Stimulated activated effector memory CD8-positive, alpha-beta T cell treated with anti-CD3 and anti-CD28 coated beads, Interleukin-12 subunit alpha, Interleukin-12 subunit beta, amount 100 ng/mL, for 72 hours (primary cell): Measurements from ENCODE around the gene ABI3.

Source experiments
- ATAC-seq: fragments of 150-1000 bp; cut with Tn5 transposase; 2 replicates; pipeline ENCODE4 v1.10.0; 2021
- DNase-seq, 2 donors: peaks; one replicate each; pipeline ENCODE4 v3.0.0; 2021 to 2022; ENCODE audit warnings: low spot score in 2 of 2
- H3K27ac Mint-ChIP-seq: one replicate; pipeline ENCODE4 v1.8.0; 2022; ENCODE audit warnings: mild to moderate bottlenecking, mixed read lengths
- H3K36me3 Mint-ChIP-seq: one replicate; pipeline ENCODE4 v1.8.0; 2022; ENCODE audit warnings: mild to moderate bottlenecking, mixed read lengths
- H3K4me1 Mint-ChIP-seq: one replicate; pipeline ENCODE4 v1.8.0; 2022; ENCODE audit warnings: mixed read lengths
- H3K4me3 Mint-ChIP-seq: one replicate; pipeline ENCODE4 v1.8.0; 2022; ENCODE audit warnings: mild to moderate bottlenecking, mixed read lengths
- H3K9me3 Mint-ChIP-seq: one replicate; pipeline ENCODE4 v1.8.0; 2022; ENCODE audit warnings: mixed read lengths

The ABI3 gene

DNA sequence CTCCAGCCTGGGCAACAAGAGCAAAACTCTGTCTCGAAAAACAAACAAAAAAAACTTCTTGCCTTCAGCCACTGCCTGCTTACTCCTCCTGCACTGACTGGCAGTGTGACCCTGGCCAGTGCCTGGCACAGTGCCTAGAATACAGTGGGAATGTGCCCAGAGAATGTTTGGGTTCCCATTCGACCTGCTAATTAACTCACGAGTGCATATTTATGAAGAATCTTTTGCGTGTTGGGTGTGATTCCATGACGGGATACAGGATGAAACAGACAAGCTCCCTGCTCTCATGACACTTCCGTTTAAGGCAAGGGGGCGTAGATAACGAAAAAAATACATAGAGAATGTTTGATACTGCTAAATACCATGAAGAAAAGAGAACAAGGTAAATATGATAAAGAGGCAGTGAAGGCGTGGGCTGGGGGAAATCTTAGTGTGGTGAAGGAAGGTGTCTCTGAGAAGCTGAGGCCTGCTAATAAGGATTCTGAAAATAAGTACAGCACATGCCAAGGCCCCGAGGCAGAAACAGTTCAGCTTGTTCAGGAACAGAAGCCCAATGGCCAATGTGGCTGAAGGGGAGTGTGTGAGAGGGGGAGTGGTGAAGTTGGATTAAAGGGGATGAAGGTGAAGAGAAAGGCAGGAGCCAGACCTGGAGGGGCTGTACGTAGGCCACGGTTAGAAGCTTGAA, 4.3 kb downstream of the ABI3 start:
- H3K27ac Mint-ChIP-seq: peak overlapping the region; percentile 83
- ATAC-seq (no peak), DNase-seq (peak in 1 of 2 donors; percentile 55)
- no peaks in the 10 kb centered on the region for H3K9me3 Mint-ChIP-seq
- peaks cover 96% of the 10 kb centered on the region for H3K4me1 Mint-ChIP-seq
- peaks cover 77% of the 10 kb centered on the region for H3K36me3 Mint-ChIP-seq
- peak overlapping the region; percentile 71 for H3K4me3 Mint-ChIP-seq

DNA sequence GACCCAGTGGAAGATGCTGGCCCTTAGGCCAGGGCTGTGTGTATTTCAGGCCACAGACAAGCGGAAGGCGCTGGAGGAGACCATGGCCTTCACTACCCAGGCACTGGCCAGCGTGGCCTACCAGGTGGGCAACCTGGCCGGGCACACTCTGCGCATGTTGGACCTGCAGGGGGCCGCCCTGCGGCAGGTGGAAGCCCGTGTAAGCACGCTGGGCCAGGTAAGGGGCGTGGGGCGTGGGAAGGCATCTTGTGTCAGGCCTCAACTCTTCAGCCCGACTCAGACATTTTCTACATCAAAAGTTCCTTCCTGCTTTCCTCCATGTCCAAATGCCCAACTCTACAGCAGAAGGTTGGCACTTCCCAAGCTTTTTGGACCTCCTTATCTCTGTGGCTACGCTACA, 6.0 kb downstream of the ABI3 start:
- DNase-seq (no peak), ATAC-seq (no peak)
- Mint-ChIP-seq H3K9me3 (no peaks in the 10 kb centered on the region), H3K27ac (peak overlapping the region; percentile 90), H3K4me1 (peaks cover 87% of the 10 kb centered on the region), H3K36me3 (peaks cover 85% of the 10 kb centered on the region), H3K4me3 (peak overlapping the region; percentile 71)

DNA sequence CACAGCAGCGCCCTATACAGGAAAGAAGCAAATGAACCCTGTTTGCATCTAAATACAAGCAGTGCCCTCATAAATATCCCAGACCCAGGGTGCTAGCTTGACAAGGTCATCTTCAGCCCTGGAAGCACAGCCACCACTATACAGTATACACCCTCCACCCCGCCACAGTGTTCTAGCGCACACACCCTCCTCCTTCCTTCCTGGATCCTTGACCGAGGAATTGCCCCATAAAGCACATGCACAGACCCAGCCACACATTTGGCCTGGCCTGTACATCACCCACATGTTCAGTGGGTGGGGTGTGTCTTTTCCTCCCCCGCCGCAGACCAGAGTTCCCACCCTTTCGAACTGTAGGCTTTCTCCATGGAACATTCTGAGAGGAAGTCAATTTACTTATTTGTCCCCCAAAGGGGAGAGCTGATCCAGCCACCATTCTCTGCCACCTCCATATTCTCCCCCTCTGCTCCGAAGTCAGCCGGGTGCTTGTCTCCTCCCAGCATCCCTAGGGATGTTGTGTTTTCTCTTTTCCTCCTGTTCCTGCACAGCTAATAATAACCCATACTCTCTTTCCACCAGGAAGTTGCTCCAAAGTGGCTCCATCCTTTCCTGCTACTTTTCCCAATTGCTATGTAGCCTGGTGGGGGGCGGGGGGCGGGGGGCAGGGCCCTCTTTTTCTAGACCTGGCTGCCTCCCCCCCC, 6.6 kb downstream of the ABI3 start:
- H3K4me1 Mint-ChIP-seq: peaks cover 85% of the 10 kb centered on the region
- no peak for DNase-seq
- H3K9me3 Mint-ChIP-seq: no peaks in the 10 kb centered on the region
- peak overlapping the region; percentile 71 for H3K4me3 Mint-ChIP-seq
- ATAC-seq: no peak
- H3K36me3 Mint-ChIP-seq: peaks cover 90% of the 10 kb centered on the region
- H3K27ac Mint-ChIP-seq: peak overlapping the region; percentile 90

- H3K27ac Mint-ChIP-seq: peak overlapping the region; percentile 90
- peak; percentile 81 for ATAC-seq
- DNase-seq: peak in 1 of 2 donors; percentile 79
- H3K4me3 Mint-ChIP-seq: peak overlapping the region; percentile 71
- H3K9me3 Mint-ChIP-seq: no peaks in the 10 kb centered on the region
- peaks cover 93% of the 10 kb centered on the region for H3K36me3 Mint-ChIP-seq
- H3K4me1 Mint-ChIP-seq: peaks cover 85% of the 10 kb centered on the region
These were observed 7.3 kb downstream of the ABI3 start for GRCh38 chr17:49217651-49218413.

- Mint-ChIP-seq H3K4me3 (peak overlapping the region; percentile 71), H3K27ac (peak overlapping the region; percentile 90), H3K9me3 (no peaks in the 10 kb centered on the region), H3K4me1 (peaks cover 81% of the 10 kb centered on the region), H3K36me3 (peaks cover 96% of the 10 kb centered on the region)
- DNase-seq (peak in 1 of 2 donors; percentile 84), ATAC-seq (peak; percentile 70)
These were observed 8.7 kb downstream of the ABI3 start for GRCh38 chr17:49218941-49219913.

GRCh38 chr17:49219987-49220386, 9.5 kb downstream of the ABI3 start:
- H3K36me3 Mint-ChIP-seq: peaks cover 96% of the 10 kb centered on the region
- H3K4me1 Mint-ChIP-seq: peaks cover 81% of the 10 kb centered on the region
- peak overlapping the region; percentile 71 for H3K4me3 Mint-ChIP-seq
- no peak for DNase-seq
- ATAC-seq: no peak
- H3K9me3 Mint-ChIP-seq: no peaks in the 10 kb centered on the region
- H3K27ac Mint-ChIP-seq: peak overlapping the region; percentile 90

DNA sequence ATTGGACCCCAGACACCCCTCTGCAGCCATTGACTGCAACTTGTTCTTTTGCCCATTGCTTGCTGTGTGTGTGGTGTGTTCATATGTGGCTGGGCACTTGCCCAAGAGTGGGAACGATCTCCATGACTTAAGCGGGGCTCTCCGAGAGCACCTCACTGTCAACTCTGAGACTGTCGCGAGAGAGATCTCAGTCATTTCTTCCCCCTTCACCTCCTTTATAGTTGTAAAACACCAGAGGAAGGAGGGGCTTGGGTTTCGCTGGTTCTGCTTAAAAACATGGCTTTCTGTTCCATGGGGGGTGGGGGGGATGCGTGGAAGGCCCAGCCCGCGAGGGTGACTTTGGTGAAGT, 12.6 kb downstream of the ABI3 start:
- Mint-ChIP-seq H3K27ac (peak overlapping the region; percentile 58), H3K9me3 (no peaks in the 10 kb centered on the region), H3K4me3 (peak overlapping the region; percentile 72), H3K36me3 (peaks cover 86% of the 10 kb centered on the region), H3K4me1 (peaks cover 76% of the 10 kb centered on the region)
- DNase-seq (peak in 1 of 2 donors; percentile 59), ATAC-seq (no peak)

- DNase-seq: peak; percentile 72 to 89
- ATAC-seq: peak; percentile 31
- H3K9me3 Mint-ChIP-seq: no peaks in the 10 kb centered on the region
- H3K27ac Mint-ChIP-seq: peak overlapping the region; percentile 73
- H3K4me1 Mint-ChIP-seq: peaks cover 74% of the 10 kb centered on the region
- peak overlapping the region; percentile 72 for H3K4me3 Mint-ChIP-seq
- peaks cover 81% of the 10 kb centered on the region for H3K36me3 Mint-ChIP-seq
These were observed 13.2 kb downstream of the ABI3 start for GRCh38 chr17:49223517-49224197.

GRCh38 chr17:49224198-49224996, 13.9 kb downstream of the ABI3 start:
- H3K27ac Mint-ChIP-seq: peak overlapping the region; percentile 73
- peaks cover 68% of the 10 kb centered on the region for H3K4me1 Mint-ChIP-seq
- H3K9me3 Mint-ChIP-seq: no peaks in the 10 kb centered on the region
- ATAC-seq (peak; percentile 44), DNase-seq (peak in 1 of 2 donors; percentile 76)
- peaks cover 74% of the 10 kb centered on the region for H3K36me3 Mint-ChIP-seq
- peak overlapping the region; percentile 72 for H3K4me3 Mint-ChIP-seq

GRCh38 chr17:49224997-49225337, 14.5 kb downstream of the ABI3 start:
- Mint-ChIP-seq H3K4me3 (peak overlapping the region; percentile 72), H3K4me1 (peaks cover 68% of the 10 kb centered on the region), H3K9me3 (no peaks in the 10 kb centered on the region), H3K36me3 (peaks cover 68% of the 10 kb centered on the region), H3K27ac (peak overlapping the region; percentile 73)
- DNase-seq: no peak
- ATAC-seq: no peak

DNA sequence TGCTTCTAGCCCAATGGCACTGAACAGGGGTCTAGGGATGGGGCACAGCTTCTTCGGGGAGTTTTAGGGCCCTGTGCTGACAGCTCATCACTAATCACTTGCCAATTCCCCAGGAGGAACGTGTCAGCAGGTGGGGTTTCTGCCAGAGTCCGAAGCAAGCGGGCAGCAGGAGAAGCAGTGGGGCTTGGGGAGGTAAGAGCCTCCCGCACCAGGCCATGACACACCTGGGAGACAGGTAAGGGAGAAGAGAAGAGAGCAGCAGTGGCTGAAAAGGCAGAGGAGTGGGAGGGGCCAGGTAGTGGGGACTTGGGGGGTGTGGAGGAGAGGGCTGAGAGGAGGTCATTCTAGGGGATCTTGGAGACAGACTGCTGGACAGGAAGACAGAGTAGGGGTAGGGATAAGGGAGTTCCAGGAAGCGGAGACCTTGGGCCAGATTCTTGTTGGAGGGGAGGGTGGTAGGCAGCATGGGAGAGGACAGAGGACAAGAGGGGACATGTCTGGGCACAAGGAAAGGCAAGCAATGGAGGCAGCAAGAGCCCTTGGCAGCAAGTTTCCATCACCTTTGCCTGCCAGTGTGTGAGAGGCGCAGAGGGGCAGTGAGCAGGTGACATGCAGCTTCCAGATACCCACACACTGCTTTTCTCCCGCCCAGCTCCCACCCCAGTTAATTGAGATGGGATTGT, 15.2 kb downstream of the ABI3 start:
- Mint-ChIP-seq H3K27ac (peak overlapping the region; percentile 82), H3K4me3 (peak overlapping the region; percentile 72), H3K36me3 (peaks cover 61% of the 10 kb centered on the region), H3K4me1 (peaks cover 68% of the 10 kb centered on the region), H3K9me3 (no peaks in the 10 kb centered on the region)
- DNase-seq: no peak
- ATAC-seq: no peak

DNA sequence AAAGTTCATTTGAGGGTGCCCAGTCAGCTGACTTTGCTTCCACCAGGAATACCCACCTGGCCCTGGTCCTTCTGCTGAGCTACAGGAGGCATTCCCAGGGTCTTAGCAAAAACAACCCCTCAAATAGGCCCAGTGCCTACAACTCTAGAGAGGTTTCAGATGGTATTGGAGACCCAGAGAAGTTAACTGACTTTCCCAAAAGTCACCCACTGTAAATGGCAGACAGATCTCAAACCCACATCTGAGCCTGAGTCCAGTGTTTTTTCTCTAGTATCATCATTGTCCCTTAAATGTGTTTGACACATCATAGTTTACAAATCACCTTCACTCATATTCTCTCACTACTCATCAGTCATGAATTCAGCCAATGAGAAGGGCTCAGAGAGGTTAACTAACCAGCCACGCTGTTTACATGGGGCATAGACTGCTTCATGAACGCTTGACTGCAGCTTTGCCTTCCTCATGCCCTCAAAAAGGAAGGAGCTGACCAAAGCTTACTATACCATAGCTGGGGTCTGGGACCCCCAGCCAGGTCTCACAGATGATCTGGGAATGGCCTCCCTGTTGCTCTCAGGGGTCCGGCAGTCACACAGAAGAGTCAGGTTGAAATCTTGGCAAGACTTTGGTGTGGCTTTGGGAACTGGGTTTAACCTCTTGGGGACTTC, 16.4 kb downstream of the ABI3 start:
- Mint-ChIP-seq H3K36me3 (peaks cover 49% of the 10 kb centered on the region), H3K4me1 (peaks cover 66% of the 10 kb centered on the region), H3K9me3 (no peaks in the 10 kb centered on the region), H3K27ac (peak overlapping the region; percentile 53), H3K4me3 (no peak overlapping the region)
- DNase-seq (no peak), ATAC-seq (no peak)
